Muscle of leg (tissue), 11 donors: ENCODE results near the gene SIRT2. TPM values are rescaled to one million over a fixed set of nuclear protein-coding genes. Genes with fewer than 3 reads are reported as not detected.

ENCODE experiments used
- DNase-seq: peaks from one replicate; pipeline ENCODE4 v3.0.0; 2013
- H3K27ac ChIP-seq: one replicate; pipeline ENCODE4 v1.5.1; 2013; ENCODE audit warnings: mild to moderate bottlenecking, low read length, control low read depth
- H3K27me3 ChIP-seq: one replicate; pipeline ENCODE4 v1.6.1; 2013; ENCODE audit warnings: low read length; ENCODE audit not compliant: control insufficient read depth, insufficient read depth
- H3K36me3 ChIP-seq: one replicate; pipeline ENCODE4 v1.6.1; 2013; ENCODE audit warnings: low read length; ENCODE audit not compliant: control insufficient read depth, insufficient read depth
- H3K4me1 ChIP-seq: one replicate; pipeline ENCODE4 v1.6.1; 2013; ENCODE audit warnings: low read length; ENCODE audit not compliant: control insufficient read depth, insufficient read depth
- H3K4me3 ChIP-seq: one replicate; pipeline ENCODE4 v1.5.1; 2013; ENCODE audit warnings: low read length, control low read depth
- H3K9me3 ChIP-seq: replicated peaks from 2 replicates; pipeline ENCODE4 v1.6.1; 2013; ENCODE audit warnings: low read depth, low read length; ENCODE audit not compliant: control insufficient read depth
- WGBS: methylation state at CpG from one replicate; pipeline ENCODE4 v1.1.5; 2013; ENCODE audit warnings: missing lambda C conversion rate; ENCODE audit not compliant: insufficient coverage; 5-methylcytosine and 5-hydroxymethylcytosine counted together
- polyA plus RNA-seq, 8 donors: library from polyadenylated mRNA; unstranded; fragments of 120-200 nt; gene quantifications; one replicate each; pipeline versions ENCODE4 v1.2.1 to v1.2.3, GENCODE V29; 2013; ENCODE audit warnings: inconsistent platforms in 1 of 8, low replicate concordance in 1 of 8; ENCODE audit not compliant: insufficient read length in 8 of 8, insufficient read depth in 1 of 8
- total RNA-seq: library from RNA; stranded (reverse); fragments of 120-200 nt; gene quantifications from one replicate; pipeline ENCODE4 v1.2.4, GENCODE V29; 2013

Gene SIRT2
- total and polyA plus RNA-seq, 9 donors, result 92.7 to 129 (median 106) TPM

- Histone ChIP-seq H3K4me3 (no peak overlapping the region), H3K9me3 (no peaks in the 10 kb centered on the region)
- DNase-seq, result no peak
These were observed 59.4 kb downstream of the SIRT2 start for GRCh38 chr19:38839816-38840582.

GRCh38 chr19:38838986-38839761 lies 60.2 kb downstream of the SIRT2 start:
- Histone ChIP-seq H3K27me3 (no peaks in the 10 kb centered on the region), H3K27ac (no peak overlapping the region), H3K4me1 (peaks cover 33% of the 10 kb centered on the region), H3K9me3 (no peaks in the 10 kb centered on the region), H3K4me3 (no peak overlapping the region), H3K36me3 (peaks cover 93% of the 10 kb centered on the region)
- WGBS, result 85% methylated on average over 4 of the region's 12 CpGs
- no peak for DNase-seq

More at GRCh38 chr19:38839816-38840582, 59.4 kb downstream of the SIRT2 start:
- H3K27me3 ChIP-seq, result no peaks in the 10 kb centered on the region
- peaks cover 98% of the 10 kb centered on the region for H3K36me3 ChIP-seq
- H3K27ac ChIP-seq, result peak overlapping the region; percentile 84
- H3K4me1 ChIP-seq, result peaks cover 28% of the 10 kb centered on the region
- WGBS, result 76% methylated on average over 5 of the region's 28 CpGs

GRCh38 chr19:38838208-38838985 lies 61.0 kb downstream of the SIRT2 start:
- peaks cover 33% of the 10 kb centered on the region for H3K4me1 ChIP-seq

GRCh38 chr19:38837656-38838121 lies 61.7 kb downstream of the SIRT2 start:
- Histone ChIP-seq H3K27me3 (no peaks in the 10 kb centered on the region), H3K4me1 (peaks cover 34% of the 10 kb centered on the region), H3K9me3 (no peaks in the 10 kb centered on the region), H3K36me3 (peaks cover 78% of the 10 kb centered on the region), H3K4me3 (no peak overlapping the region), H3K27ac (no peak overlapping the region)
- 95% methylated on average over 6 of the region's 7 CpGs for WGBS
- no peak for DNase-seq

More at GRCh38 chr19:38838208-38838985, 61.0 kb downstream of the SIRT2 start:
- no peaks in the 10 kb centered on the region for H3K27me3 ChIP-seq
- no peak overlapping the region for H3K4me3 ChIP-seq
- WGBS, result 88% methylated on average over 15 of the region's 19 CpGs
- peaks cover 85% of the 10 kb centered on the region for H3K36me3 ChIP-seq
- H3K9me3 ChIP-seq, result no peaks in the 10 kb centered on the region
- no peak overlapping the region for H3K27ac ChIP-seq
- DNase-seq, result no peak

DNA sequence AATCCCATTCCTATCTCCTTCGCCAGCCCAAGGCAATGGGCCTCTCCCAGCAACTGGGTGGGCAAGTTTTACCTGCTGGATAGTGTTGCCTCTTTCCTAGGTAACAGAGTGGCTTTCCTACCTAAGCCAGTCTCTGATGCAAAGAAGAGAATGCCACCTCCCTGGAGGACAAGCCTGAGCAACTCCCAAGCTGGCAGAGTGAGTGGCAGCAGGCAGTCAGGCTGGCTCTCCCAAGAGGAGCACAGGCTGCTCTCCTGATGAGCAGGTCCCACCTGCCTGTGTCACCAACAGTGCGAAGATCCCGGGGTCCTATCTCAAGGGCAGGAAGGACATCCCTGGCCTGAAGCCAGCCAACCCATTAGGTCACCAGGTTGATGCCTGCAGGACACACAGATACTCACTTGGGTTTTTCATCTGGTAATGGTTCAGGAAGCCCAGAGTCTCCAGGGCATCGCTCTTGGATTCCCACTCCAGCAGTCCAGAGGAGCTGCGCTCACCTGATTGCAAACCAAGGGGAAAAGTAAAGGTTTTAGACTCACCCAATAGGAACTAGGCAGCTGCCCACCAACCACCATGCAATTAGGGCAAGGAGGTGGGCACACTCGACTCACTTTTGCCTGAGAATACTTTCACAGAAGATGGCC lies 62.3 kb downstream of the SIRT2 start:
- H3K4me3 ChIP-seq, result no peak overlapping the region
- no peaks in the 10 kb centered on the region for H3K9me3 ChIP-seq
- WGBS, result 95% methylated on average over 4 of the region's 6 CpGs
- H3K36me3 ChIP-seq, result peaks cover 72% of the 10 kb centered on the region
- peaks cover 40% of the 10 kb centered on the region for H3K4me1 ChIP-seq
- H3K27ac ChIP-seq, result peak overlapping the region; percentile 20
- H3K27me3 ChIP-seq, result no peaks in the 10 kb centered on the region
- no peak for DNase-seq

DNA sequence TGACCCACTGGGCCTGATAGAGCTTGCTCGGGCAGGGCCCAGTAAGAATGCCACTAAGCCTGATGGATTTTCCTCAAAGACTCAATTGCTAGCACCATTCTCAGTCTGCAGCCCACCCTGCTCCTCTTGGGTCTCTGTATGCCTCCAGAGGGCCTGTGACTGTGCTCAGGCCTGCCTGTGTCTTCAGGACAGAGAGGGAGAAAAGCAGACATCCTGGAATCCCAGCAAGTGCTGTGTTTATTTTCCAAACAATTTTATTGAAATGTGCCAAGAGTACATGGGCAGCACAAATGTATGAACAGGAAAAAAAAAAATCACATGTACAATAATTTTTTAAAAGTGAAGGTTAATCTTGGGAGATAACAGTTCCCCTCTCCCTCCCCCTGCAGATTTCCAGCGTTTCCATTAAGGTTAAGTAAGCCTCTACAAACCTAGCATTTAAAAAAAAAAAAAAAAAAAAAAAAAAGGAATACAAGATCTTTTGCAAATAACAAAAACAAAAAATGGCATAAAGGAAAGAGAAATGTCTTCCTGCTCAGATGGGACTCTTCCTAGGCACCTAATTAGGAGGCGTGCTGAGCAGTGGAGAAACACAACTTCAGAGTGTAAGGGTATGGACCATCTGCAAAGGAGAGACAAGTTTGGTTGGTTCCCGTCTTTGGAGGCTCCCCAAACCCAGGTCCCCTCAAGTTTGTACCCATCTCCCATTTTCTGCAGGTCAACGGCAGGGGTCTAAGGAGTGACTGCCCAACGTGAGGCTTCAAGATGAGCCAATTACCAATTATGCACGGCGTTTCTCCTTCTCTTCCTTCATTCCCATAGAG lies 63.0 kb downstream of the SIRT2 start:
- Histone ChIP-seq H3K4me1 (peaks cover 37% of the 10 kb centered on the region), H3K36me3 (peaks cover 65% of the 10 kb centered on the region), H3K9me3 (no peaks in the 10 kb centered on the region), H3K4me3 (no peak overlapping the region), H3K27me3 (no peaks in the 10 kb centered on the region), H3K27ac (peak overlapping the region; percentile 62)
- no peak for DNase-seq
- WGBS, result 80% methylated on average over 4 of the region's 8 CpGs

DNA sequence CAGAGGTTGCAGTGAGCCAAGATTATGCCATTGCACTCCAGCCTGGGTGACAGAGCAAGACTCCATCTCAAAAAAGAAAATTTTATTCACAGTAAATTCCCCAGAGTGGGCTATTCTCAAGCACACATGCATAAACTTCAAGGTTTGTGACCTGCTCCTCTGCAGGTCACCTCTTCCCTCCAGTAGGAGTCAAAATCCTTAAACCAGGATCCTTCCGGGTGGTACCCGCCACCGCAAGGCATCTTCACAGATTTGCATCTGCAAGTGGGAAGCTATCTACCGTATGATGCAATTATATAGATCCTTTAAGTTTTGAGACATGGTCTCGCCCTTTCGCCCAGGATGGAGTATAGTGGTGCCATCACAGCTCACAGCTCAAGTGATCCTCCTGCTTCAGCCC lies 64.8 kb downstream of the SIRT2 start:
- H3K4me1 ChIP-seq, result peaks cover 31% of the 10 kb centered on the region
- 85% methylated on average over 3 of the region's 6 CpGs for whole genome bisulfite sequencing
- DNase-seq, result no peak
- H3K36me3 ChIP-seq, result peaks cover 52% of the 10 kb centered on the region
- H3K27ac ChIP-seq, result no peak overlapping the region
- H3K27me3 ChIP-seq, result no peaks in the 10 kb centered on the region
- H3K4me3 ChIP-seq, result no peak overlapping the region
- H3K9me3 ChIP-seq, result no peaks in the 10 kb centered on the region

DNA sequence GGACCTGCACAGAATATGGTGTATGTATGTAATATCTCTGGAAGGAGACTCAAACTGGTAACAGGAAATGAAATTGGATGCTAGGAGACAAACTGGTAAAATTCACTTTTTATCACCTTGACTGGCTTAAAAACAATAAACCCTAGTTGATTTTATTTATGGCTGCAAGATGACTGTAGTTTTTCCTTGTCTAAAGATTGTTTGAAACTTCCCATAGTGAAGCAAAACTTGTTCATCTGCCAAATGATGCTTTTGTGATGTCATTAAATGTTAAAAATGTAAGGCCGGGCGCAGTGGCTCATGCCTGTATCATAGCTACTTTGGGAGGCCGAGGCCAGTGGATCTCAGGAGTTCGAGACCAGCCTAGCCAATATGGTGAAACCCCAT lies 65.3 kb downstream of the SIRT2 start:
- peaks cover 31% of the 10 kb centered on the region for H3K4me1 ChIP-seq
- no peak for DNase-seq
- no peaks in the 10 kb centered on the region for H3K27me3 ChIP-seq
- H3K4me3 ChIP-seq, result no peak overlapping the region
- 72% methylated on average over 4 of the region's 4 CpGs for WGBS
- no peak overlapping the region for H3K27ac ChIP-seq
- H3K36me3 ChIP-seq, result peaks cover 52% of the 10 kb centered on the region
- H3K9me3 ChIP-seq, result no peaks in the 10 kb centered on the region

DNA sequence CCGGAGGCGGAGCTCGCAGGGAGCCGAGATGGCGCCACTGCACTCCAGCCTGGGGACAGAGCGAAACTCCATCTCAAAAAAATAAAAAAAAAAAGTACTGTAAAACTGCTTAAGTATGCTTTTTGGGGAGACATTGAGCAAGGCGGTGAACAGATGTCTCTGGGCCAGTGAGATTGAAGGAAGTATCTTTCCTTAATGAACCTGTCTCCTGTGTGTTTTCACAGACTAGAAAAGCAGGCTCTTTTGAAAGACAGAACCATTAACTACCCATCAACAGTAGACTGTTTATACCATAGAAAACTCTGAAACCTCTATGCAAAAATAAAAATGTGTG lies 66.4 kb downstream of the SIRT2 start:
- Histone ChIP-seq H3K27ac (no peak overlapping the region), H3K36me3 (peaks cover 45% of the 10 kb centered on the region), H3K4me3 (no peak overlapping the region), H3K27me3 (no peaks in the 10 kb centered on the region), H3K9me3 (no peaks in the 10 kb centered on the region), H3K4me1 (peaks cover 31% of the 10 kb centered on the region)
- peak; percentile 52 for DNase-seq
- no CpG with 5 or more reads among the region's 7 CpGs for WGBS
